Stomach (tissue), 9 donors: Measurements from ENCODE around the gene NMT1. TPM values are rescaled to one million over a fixed set of nuclear protein-coding genes. Genes with fewer than 3 reads are reported as not detected.
"Not testable (repeated sequence)": the region's sequence is repeated elsewhere in the genome, so short reads cannot be mapped to it uniquely, and the experiment has no call there.

ENCODE experiments used
- DNase-seq, 2 donors: peaks; one replicate each; pipeline versions ENCODE4 v3.0.0 to v3.0.0-alpha.2; 2013 to 2019
- H3K27ac ChIP-seq, 5 donors: fragments of 200-600 bp in 4 of 5; sonication (generic) in 4 of 5; one replicate each; pipeline ENCODE4 v1.5.1; 2013 to 2019; ENCODE audit warnings: mild to moderate bottlenecking in 1 of 5, moderate library complexity in 1 of 5
- H3K27me3 ChIP-seq, 3 donors: fragments of 200-600 bp; sonication (generic); one replicate each; pipeline ENCODE4 v1.5.1; 2017 to 2019; ENCODE audit warnings: mixed run types in 1 of 3
- H3K36me3 ChIP-seq, 4 donors: fragments of 200-600 bp; sonication (generic); 1 replicate in 3 of 4; 2 replicates in 1 of 4; pipeline ENCODE4 v1.5.1; 2016 to 2019
- H3K4me1 ChIP-seq, 4 donors: fragments of 200-600 bp; sonication (generic); one replicate each; pipeline ENCODE4 v1.5.1; 2016 to 2019
- H3K4me3 ChIP-seq, 4 donors: fragments of 200-600 bp; sonication (generic) in 3 of 4; one replicate each; pipeline ENCODE4 v1.5.1; 2016 to 2019; ENCODE audit warnings: mild to moderate bottlenecking in 1 of 4
- H3K9me3 ChIP-seq, 4 donors: fragments of 200-600 bp; sonication (generic); one replicate each; pipeline ENCODE4 v1.5.1; 2016 to 2019
- EP300 ChIP-seq: sonication (generic); formaldehyde crosslinking; IDR thresholded peaks from one replicate; pipeline ENCODE4 v1.6.1; 2017; ENCODE audit warnings: antibody characterized with exemption
- POLR2A ChIP-seq, 4 donors: fragments of 450-650 bp; IDR thresholded peaks; one replicate each; pipeline ENCODE4 v1.6.1; 2016; ENCODE audit warnings: antibody characterized with exemption in 4 of 4, control low read depth in 2 of 4, mild to moderate bottlenecking in 1 of 4, moderate library complexity in 1 of 4
- POLR2AphosphoS5 ChIP-seq, 3 donors: sonication (generic); formaldehyde crosslinking; IDR thresholded peaks; one replicate each; pipeline ENCODE4 v1.6.1; 2016; ENCODE audit warnings: antibody characterized with exemption in 3 of 3
- WGBS, 5 donors: extraction: QIAGEN DNeasy Blood & Tissue Kit in 3 of 5; methylation state at CpG; one replicate each; pipeline versions ENCODE4 v1.1.5 to v1.1.7; 2013 to 2018; 5-methylcytosine and 5-hydroxymethylcytosine counted together
- intact Hi-C: fragments of 100-400 bp; cut with DNase I; formaldehyde crosslinking; loops from one replicate; pipeline ENCODE4 v1.15.1; 2023; ENCODE audit warnings: low total_unique reads
- polyA plus RNA-seq, 3 donors: library from polyadenylated mRNA; stranded (reverse); fragments of 200-250 nt; gene quantifications; one replicate each; pipeline ENCODE4 v1.2.3, GENCODE V29; 2013
- total RNA-seq, 5 donors: library from RNA; depleted of rRNA; stranded (reverse); fragments of >200 nt; gene quantifications; one replicate each; pipeline versions ENCODE4 v1.1.0 to v1.2.3, GENCODE V29; 2014 to 2016
- TF ChIP-seq, protein P1 (sequence below), 7 experiments: fragments of 450-650 bp in 4 of 7; fragments of 200-600 bp in 3 of 7; sonication (generic) in 3 of 7; IDR thresholded peaks; one replicate each; pipeline ENCODE4 v1.5.1; 2016 to 2019; ENCODE audit warnings: antibody characterized with exemption in 7 of 7, control low read depth in 2 of 7, mild to moderate bottlenecking in 1 of 7
- donor health status: healthy with polysubstance abuse.
- donor health status: Bipolar disorder and iron deficiency.
- donor health status: healthy.

NMT1 gene
- total and polyA plus RNA-seq, 8 donors, result 23.3 to 230 (median 73.5) TPM

GRCh38 chr17:45123930-45124796 lies 63.0 kb downstream of the NMT1 start:
- Histone ChIP-seq H3K27ac (peak overlapping the region; percentile 15 to 78 (median 67)), H3K4me1 (peaks cover 46 to 78% (median 56%) of the 10 kb centered on the region in 4 donors), H3K27me3 (no peaks in the 10 kb centered on the region), H3K9me3 (no peaks in the 10 kb centered on the region), H3K4me3 (no peak overlapping the region), H3K36me3 (peaks cover 5 to 23% (median 18%) of the 10 kb centered on the region in 4 donors)
- peak; percentile 65 to 91 for DNase-seq
- TF ChIP-seq POLR2A (IDR thresholded peaks at IDR 0.05) (no peak), EP300 (no peak), POLR2AphosphoS5 (IDR thresholded peaks at IDR 0.05) (peak in 1 of 3 donors; percentile 45)
- TF ChIP-seq, protein P1, sequence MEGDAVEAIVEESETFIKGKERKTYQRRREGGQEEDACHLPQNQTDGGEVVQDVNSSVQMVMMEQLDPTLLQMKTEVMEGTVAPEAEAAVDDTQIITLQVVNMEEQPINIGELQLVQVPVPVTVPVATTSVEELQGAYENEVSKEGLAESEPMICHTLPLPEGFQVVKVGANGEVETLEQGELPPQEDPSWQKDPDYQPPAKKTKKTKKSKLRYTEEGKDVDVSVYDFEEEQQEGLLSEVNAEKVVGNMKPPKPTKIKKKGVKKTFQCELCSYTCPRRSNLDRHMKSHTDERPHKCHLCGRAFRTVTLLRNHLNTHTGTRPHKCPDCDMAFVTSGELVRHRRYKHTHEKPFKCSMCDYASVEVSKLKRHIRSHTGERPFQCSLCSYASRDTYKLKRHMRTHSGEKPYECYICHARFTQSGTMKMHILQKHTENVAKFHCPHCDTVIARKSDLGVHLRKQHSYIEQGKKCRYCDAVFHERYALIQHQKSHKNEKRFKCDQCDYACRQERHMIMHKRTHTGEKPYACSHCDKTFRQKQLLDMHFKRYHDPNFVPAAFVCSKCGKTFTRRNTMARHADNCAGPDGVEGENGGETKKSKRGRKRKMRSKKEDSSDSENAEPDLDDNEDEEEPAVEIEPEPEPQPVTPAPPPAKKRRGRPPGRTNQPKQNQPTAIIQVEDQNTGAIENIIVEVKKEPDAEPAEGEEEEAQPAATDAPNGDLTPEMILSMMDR (IDR thresholded peaks at IDR 0.05), result no peak
- 54 to 68% (median 64%) methylated on average over 11 to 15 of the region's 15 CpGs for WGBS, 5 donors
- intact Hi-C loops, result no loop called here

- H3K4me3 ChIP-seq, result not testable (repeated sequence)
- Histone ChIP-seq H3K4me1 (peaks cover 52 to 84% (median 62%) of the 10 kb centered on the region in 4 donors), H3K27ac (peak overlapping the region; percentile 21 to 78 (median 67))
Measured at GRCh38 chr17:45124797-45125122, 63.6 kb downstream of the NMT1 start.

DNA sequence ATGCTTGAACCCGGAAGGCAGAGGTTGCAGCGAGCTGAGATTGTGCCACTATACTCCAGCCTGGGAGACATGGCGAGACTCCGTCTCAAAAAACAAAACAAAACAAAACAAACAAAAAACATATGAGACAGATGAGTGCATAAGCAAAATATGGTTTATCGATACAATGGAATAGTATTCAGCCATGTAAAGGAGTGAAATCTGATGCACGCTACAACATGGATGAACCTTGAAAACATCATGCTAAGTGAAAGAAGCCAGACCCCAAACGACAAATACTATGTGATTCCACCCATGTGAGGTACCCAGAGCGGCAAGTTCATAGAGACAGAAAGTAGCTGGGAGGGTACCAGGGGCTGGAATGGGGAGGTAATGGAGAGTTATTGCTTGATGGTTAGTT lies 64.4 kb downstream of the NMT1 start:
- no peak for DNase-seq
- H3K36me3 ChIP-seq, result peaks cover 0 to 9% (median 5%) of the 10 kb centered on the region in 4 donors
- WGBS, 5 donors, result 94 to 100% (median 97%) methylated on average over 8 of the region's 8 CpGs
- intact Hi-C loops, result no loop called here
- no peaks in the 10 kb centered on the region for H3K27me3 ChIP-seq
- peaks cover 59 to 91% (median 69%) of the 10 kb centered on the region in 4 donors for H3K4me1 ChIP-seq
- H3K27ac ChIP-seq, result peak overlapping the region in 2 of 5 donors; percentile 21 to 78
- TF ChIP-seq EP300 (no peak), POLR2AphosphoS5 (IDR thresholded peaks at IDR 0.05) (no peak), POLR2A (IDR thresholded peaks at IDR 0.05) (no peak)
- TF ChIP-seq, protein P1 (IDR thresholded peaks at IDR 0.05), result no peak
- no peak overlapping the region for H3K4me3 ChIP-seq
- no peaks in the 10 kb centered on the region for H3K9me3 ChIP-seq

More at GRCh38 chr17:45124797-45125122, 63.6 kb downstream of the NMT1 start:
- H3K9me3 ChIP-seq, intact Hi-C loops, H3K27me3 ChIP-seq, DNase-seq: not testable (repeated sequence)
- WGBS, 5 donors, result 64 to 77% (median 75%) methylated on average over 5 of the region's 5 CpGs
- peaks cover 2 to 17% (median 12%) of the 10 kb centered on the region in 4 donors for H3K36me3 ChIP-seq

DNA sequence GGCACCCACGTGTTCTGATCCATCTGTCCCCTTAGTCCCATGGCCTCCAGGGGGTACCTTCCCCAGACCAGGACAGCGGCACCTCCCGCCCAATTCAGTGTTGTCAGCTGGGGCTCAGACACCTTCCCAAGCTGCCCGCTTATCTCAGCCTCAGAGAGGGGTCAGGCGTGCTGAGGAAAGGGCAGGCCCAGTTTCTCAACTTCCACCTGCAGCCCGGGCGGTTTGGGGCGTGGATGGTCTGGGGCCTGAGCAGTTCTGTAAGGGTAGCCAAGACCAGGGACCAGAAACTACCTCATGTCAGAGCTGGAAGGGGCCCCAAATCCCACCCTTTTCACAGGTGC lies 66.1 kb downstream of the NMT1 start:
- H3K4me3 ChIP-seq, result peak overlapping the region in 1 of 4 donors; percentile 13
- H3K36me3 ChIP-seq, result no peaks in the 10 kb centered on the region
- H3K27ac ChIP-seq, result peak overlapping the region; percentile 83 to 99 (median 96)
- DNase-seq, result peak; percentile 61 to 66
- H3K27me3 ChIP-seq, result no peaks in the 10 kb centered on the region
- no peaks in the 10 kb centered on the region for H3K9me3 ChIP-seq
- 32 to 73% (median 58%) methylated on average over 1 to 8 of the region's 8 CpGs for WGBS, 5 donors
- TF ChIP-seq, protein P1 (IDR thresholded peaks at IDR 0.05), result no peak
- no peak for TF ChIP-seq POLR2AphosphoS5 (IDR thresholded peaks at IDR 0.05)
- no peak for TF ChIP-seq EP300
- no peak for TF ChIP-seq POLR2A (IDR thresholded peaks at IDR 0.05)
- intact Hi-C loops, result no loop called here
- H3K4me1 ChIP-seq, result peaks cover 70 to 91% (median 82%) of the 10 kb centered on the region in 4 donors
